ENCODE measurements around the gene KRTCAP2. TPM values are rescaled to one million over a fixed set of nuclear protein-coding genes. Genes with fewer than 3 reads are reported as not detected.
A peak's percentile ranks its signal among the peaks of the same experiment; 100 is the strongest.
"Not testable (repeated sequence)": the region's sequence is repeated elsewhere in the genome, so short reads cannot be mapped to it uniquely, and the experiment has no call there.

The KRTCAP2 gene
- total and polyA plus RNA-seq, 12 donors, result 96.1 to 355 (median 129) TPM

- DNase-seq (peak in 1 of 2 donors; percentile 65), ATAC-seq (peak in 7 of 8 donors; percentile 25 to 71 (median 66))
- peaks cover 0 to 55% (median 3%) of the 10 kb centered on the region in 9 donors for H3K4me1 ChIP-seq
- no peaks in the 10 kb centered on the region for H3K9me3 ChIP-seq
- TF ChIP-seq CTCF (IDR thresholded peaks at IDR 0.05), result no peak
- H3K4me3 ChIP-seq, result peak overlapping the region in 3 of 10 donors; percentile 21 to 36 (median 30)
- intact Hi-C loops (cut with DNase I), result no loop called here
- H3K27me3 ChIP-seq, result no peaks in the 10 kb centered on the region
- peaks cover 0 to 11% (median 0%) of the 10 kb centered on the region in 9 donors for H3K36me3 ChIP-seq
- 42 to 48% methylated on average over 7 of the region's 7 CpGs for WGBS, 2 donors
- H3K27ac ChIP-seq, result peak overlapping the region in 1 of 10 donors; percentile 48
These were observed 45.9 kb upstream of the KRTCAP2 start for GRCh38 chr1:155218854-155219591.

- H3K27me3 ChIP-seq; H3K9me3 ChIP-seq; H3K4me3 ChIP-seq; DNase-seq; intact Hi-C loops (cut with DNase I); ATAC-seq: not testable (repeated sequence)
- peaks cover 0 to 30% (median 0%) of the 10 kb centered on the region in 9 donors for H3K36me3 ChIP-seq
- 69 to 87% methylated on average over 8 to 9 of the region's 10 CpGs for WGBS, 2 donors
- H3K27ac ChIP-seq, result peak overlapping the region in 1 of 10 donors; percentile 60
- H3K4me1 ChIP-seq, result peaks cover 0 to 33% (median 9%) of the 10 kb centered on the region in 9 donors
These were observed 41.6 kb upstream of the KRTCAP2 start for GRCh38 chr1:155214702-155215101.

- H3K9me3 ChIP-seq; ATAC-seq; DNase-seq; H3K27me3 ChIP-seq; intact Hi-C loops (cut with DNase I); H3K4me3 ChIP-seq: not testable (repeated sequence)
- peaks cover 9 to 43% (median 24%) of the 10 kb centered on the region in 9 donors for H3K4me1 ChIP-seq
- peak overlapping the region in 4 of 10 donors; percentile 19 to 100 (median 68) for H3K27ac ChIP-seq
- H3K36me3 ChIP-seq, result peaks cover 0 to 30% (median 0%) of the 10 kb centered on the region in 9 donors
- WGBS, 2 donors, result 72 to 73% methylated on average over 7 of the region's 7 CpGs
These were observed 38.9 kb upstream of the KRTCAP2 start for GRCh38 chr1:155212051-155212440.

GRCh38 chr1:155211381-155212050 lies 38.4 kb upstream of the KRTCAP2 start:
- H3K36me3 ChIP-seq, result peaks cover 0 to 30% (median 0%) of the 10 kb centered on the region in 9 donors
- H3K9me3 ChIP-seq; ATAC-seq; H3K27me3 ChIP-seq; intact Hi-C loops (cut with DNase I): not testable (repeated sequence)
- H3K4me3 ChIP-seq, result peak overlapping the region in 1 of 10 donors; percentile 24
- peak in 1 of 2 donors; percentile 74 for DNase-seq
- peaks cover 9 to 48% (median 29%) of the 10 kb centered on the region in 9 donors for H3K4me1 ChIP-seq
- H3K27ac ChIP-seq, result peak overlapping the region in 6 of 10 donors; percentile 30 to 100 (median 85)
- WGBS, 2 donors, result 57 to 66% methylated on average over 12 to 13 of the region's 13 CpGs

GRCh38 chr1:155210314-155211104 lies 37.4 kb upstream of the KRTCAP2 start:
- no peak for DNase-seq

More at GRCh38 chr1:155210314-155211104, 37.4 kb upstream of the KRTCAP2 start:
- H3K27me3 ChIP-seq, result no peaks in the 10 kb centered on the region
- peak overlapping the region in 5 of 10 donors; percentile 52 to 100 (median 100) for H3K27ac ChIP-seq
- WGBS, 2 donors, result 85 to 88% methylated on average over 4 of the region's 4 CpGs
- ATAC-seq, result no peak
- no peaks in the 10 kb centered on the region for H3K9me3 ChIP-seq
- intact Hi-C loops (cut with DNase I), result no loop called here
- peaks cover 9 to 48% (median 31%) of the 10 kb centered on the region in 9 donors for H3K4me1 ChIP-seq
- H3K4me3 ChIP-seq, result peak overlapping the region in 1 of 10 donors; percentile 24
- H3K36me3 ChIP-seq, result peaks cover 0 to 23% (median 0%) of the 10 kb centered on the region in 9 donors
- no peak for TF ChIP-seq CTCF (IDR thresholded peaks at IDR 0.05)
